ENCODE data around the gene COG5. TPM values are rescaled to one million over a fixed set of nuclear protein-coding genes. Genes with fewer than 3 reads are reported as not detected.

The COG5 gene
- total RNA-seq, 1 experiment from 2014 or later = 32.2 TPM

DNA sequence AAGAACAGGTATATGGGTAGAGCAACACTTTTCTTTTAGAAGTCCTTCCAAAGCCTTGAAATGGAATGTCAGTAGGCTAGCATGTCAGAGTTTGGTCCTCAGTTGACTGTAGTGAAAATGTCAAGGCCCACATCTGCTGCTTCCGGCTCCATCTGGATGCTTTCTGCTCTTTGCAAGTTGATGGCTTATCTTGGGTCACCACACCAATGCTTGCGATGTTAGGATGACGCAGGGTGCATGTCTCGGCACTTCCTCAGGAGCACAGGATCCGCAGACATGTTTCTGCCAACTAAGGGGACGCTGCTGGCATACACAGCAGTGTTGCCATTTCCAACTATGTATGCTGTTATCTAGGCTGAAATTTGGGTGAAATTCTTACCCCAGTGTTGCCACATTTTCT lies 408.9 kb downstream of the COG5 start:
- ChIA-PET POLR2A (ENCODE audit: low non-redundant PET) (no interaction called here), CTCF (no interaction called here)
- no peaks in the 10 kb centered on the region for H3K27me3 ChIP-seq (replicated peaks; ENCODE audit: insufficient read depth, low read depth, low read length, poor library complexity)
- no peak overlapping the region for H3K4me3 ChIP-seq (ENCODE audit: low read depth, low read length, poor library complexity, severe bottlenecking)
- no peak for DNase-seq (ENCODE audit: low spot score)
- H3K4me1 ChIP-seq (ENCODE audit: insufficient read depth, low read length, poor library complexity, severe bottlenecking) = no peaks in the 10 kb centered on the region
- BruUV-seq (replicated peaks) = no TSS peak
- no peak for TF ChIP-seq EZH2 (IDR thresholded peaks at IDR 0.05; ENCODE audit: borderline replicate concordance, low read depth, low read length, poor library complexity, severe bottlenecking)
- TF ChIP-seq, protein P1, sequence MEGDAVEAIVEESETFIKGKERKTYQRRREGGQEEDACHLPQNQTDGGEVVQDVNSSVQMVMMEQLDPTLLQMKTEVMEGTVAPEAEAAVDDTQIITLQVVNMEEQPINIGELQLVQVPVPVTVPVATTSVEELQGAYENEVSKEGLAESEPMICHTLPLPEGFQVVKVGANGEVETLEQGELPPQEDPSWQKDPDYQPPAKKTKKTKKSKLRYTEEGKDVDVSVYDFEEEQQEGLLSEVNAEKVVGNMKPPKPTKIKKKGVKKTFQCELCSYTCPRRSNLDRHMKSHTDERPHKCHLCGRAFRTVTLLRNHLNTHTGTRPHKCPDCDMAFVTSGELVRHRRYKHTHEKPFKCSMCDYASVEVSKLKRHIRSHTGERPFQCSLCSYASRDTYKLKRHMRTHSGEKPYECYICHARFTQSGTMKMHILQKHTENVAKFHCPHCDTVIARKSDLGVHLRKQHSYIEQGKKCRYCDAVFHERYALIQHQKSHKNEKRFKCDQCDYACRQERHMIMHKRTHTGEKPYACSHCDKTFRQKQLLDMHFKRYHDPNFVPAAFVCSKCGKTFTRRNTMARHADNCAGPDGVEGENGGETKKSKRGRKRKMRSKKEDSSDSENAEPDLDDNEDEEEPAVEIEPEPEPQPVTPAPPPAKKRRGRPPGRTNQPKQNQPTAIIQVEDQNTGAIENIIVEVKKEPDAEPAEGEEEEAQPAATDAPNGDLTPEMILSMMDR (conservative IDR thresholded peaks at IDR 0.05; ENCODE audit: low read depth, low read length) = no peak
- H3K27ac ChIP-seq (ENCODE audit: low read depth, low read length, poor library complexity, severe bottlenecking) = no peak overlapping the region
- intact Hi-C loops (cut with micrococcal nuclease; ENCODE audit: unreplicated experiment) = no loop called here
- H3K9me3 ChIP-seq (ENCODE audit: low read depth, low read length, poor library complexity, severe bottlenecking) = no peaks in the 10 kb centered on the region
- H3K36me3 ChIP-seq (ENCODE audit: insufficient read depth, low read length, poor library complexity, severe bottlenecking) = no peaks in the 10 kb centered on the region

DNA sequence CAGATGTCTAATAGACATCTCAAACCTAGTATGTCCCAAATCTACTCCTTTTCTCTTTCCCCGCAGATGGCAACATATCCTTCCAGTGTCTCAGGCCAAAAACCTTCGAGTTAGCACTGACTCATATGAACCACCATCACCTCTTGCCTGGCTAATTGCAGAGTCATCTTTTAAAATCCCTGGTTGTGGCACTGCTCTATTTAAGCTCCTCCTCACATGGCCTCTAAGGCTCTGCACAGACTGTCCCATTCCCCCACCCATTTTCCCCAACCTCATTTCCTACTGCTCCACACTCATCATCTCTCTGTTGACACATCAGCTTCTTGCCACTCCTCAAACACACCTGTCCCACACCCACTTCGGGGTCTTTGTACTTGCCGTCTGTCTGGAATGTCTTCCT lies 411.7 kb downstream of the COG5 start:
- H3K36me3 ChIP-seq (ENCODE audit: insufficient read depth, low read length, poor library complexity, severe bottlenecking) = no peaks in the 10 kb centered on the region
- H3K27me3 ChIP-seq (replicated peaks; ENCODE audit: insufficient read depth, low read depth, low read length, poor library complexity) = no peaks in the 10 kb centered on the region
- DNase-seq (ENCODE audit: low spot score) = no peak
- BruUV-seq (replicated peaks) = no TSS peak
- intact Hi-C loops (cut with micrococcal nuclease; ENCODE audit: unreplicated experiment) = no loop called here
- H3K4me3 ChIP-seq (ENCODE audit: low read depth, low read length, poor library complexity, severe bottlenecking) = no peak overlapping the region
- POLR2A ChIA-PET (ENCODE audit: low non-redundant PET) = no interaction called here
- no peaks in the 10 kb centered on the region for H3K9me3 ChIP-seq (ENCODE audit: low read depth, low read length, poor library complexity, severe bottlenecking)
- no peak overlapping the region for H3K27ac ChIP-seq (ENCODE audit: low read depth, low read length, poor library complexity, severe bottlenecking)
- no peaks in the 10 kb centered on the region for H3K4me1 ChIP-seq (ENCODE audit: insufficient read depth, low read length, poor library complexity, severe bottlenecking)
- CTCF ChIA-PET = interaction anchor here (0.7 to 0.9 kb wide), 2 partner anchors 205 to 359 kb away, joined by 3 to 4 read pairs; no protein-coding TSS in a partner anchor
- TF ChIP-seq EZH2 (IDR thresholded peaks at IDR 0.05; ENCODE audit: borderline replicate concordance, low read depth, low read length, poor library complexity, severe bottlenecking) = no peak
- TF ChIP-seq, protein P1 (conservative IDR thresholded peaks at IDR 0.05; ENCODE audit: low read depth, low read length) = no peak

Other genes with a start within 250 kb of the COG5 start
- gene GPR22, start 93.9 kb downstream of the COG5 start, total RNA-seq (2021) = not detected in 2 replicates
- gene DUS4L, start 51 bp upstream of the COG5 start, total RNA-seq (2021) = 12.6 and 14.4 TPM in 2 replicates
- 30.3 and 32.0 TPM in 2 replicates for gene BCAP29, start 16.3 kb upstream of the COG5 start, total RNA-seq (2021)
- gene SLC26A4, start 96.9 kb upstream of the COG5 start, total RNA-seq (2021) = 0.33 TPM in 1 of 2 replicates, not detected in the other
- gene CBLL1, start 180.2 kb upstream of the COG5 start, total RNA-seq (2021) = 30.8 and 37.9 TPM in 2 replicates
- not detected in 2 replicates for gene SLC26A3, start 239.3 kb upstream of the COG5 start, total RNA-seq (2021)